ENCODE results near the gene CYP46A1.

DNA sequence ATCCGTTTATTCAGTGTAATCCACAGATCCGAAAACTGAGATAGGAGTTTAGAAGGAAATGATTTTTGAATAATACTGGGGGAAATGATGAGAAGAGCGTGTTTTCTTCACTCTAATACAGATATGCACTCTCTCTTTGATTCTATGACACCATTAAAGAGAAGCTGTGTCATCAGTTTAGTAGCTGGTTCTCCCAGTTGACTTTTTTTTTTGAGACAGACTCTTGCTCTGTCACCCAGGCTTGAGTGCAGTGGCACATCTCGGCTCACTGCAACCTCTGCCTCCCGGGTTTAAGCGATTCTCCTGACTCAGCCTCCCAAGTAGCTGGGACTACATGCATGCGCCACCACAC is 60.8 kb downstream of the CYP46A1 start:
- TF ChIP-seq, protein P1, sequence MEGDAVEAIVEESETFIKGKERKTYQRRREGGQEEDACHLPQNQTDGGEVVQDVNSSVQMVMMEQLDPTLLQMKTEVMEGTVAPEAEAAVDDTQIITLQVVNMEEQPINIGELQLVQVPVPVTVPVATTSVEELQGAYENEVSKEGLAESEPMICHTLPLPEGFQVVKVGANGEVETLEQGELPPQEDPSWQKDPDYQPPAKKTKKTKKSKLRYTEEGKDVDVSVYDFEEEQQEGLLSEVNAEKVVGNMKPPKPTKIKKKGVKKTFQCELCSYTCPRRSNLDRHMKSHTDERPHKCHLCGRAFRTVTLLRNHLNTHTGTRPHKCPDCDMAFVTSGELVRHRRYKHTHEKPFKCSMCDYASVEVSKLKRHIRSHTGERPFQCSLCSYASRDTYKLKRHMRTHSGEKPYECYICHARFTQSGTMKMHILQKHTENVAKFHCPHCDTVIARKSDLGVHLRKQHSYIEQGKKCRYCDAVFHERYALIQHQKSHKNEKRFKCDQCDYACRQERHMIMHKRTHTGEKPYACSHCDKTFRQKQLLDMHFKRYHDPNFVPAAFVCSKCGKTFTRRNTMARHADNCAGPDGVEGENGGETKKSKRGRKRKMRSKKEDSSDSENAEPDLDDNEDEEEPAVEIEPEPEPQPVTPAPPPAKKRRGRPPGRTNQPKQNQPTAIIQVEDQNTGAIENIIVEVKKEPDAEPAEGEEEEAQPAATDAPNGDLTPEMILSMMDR (IDR thresholded peaks at IDR 0.05) = no peak
- no peak for TF ChIP-seq EZH2 (IDR thresholded peaks at IDR 0.05; ENCODE audit: borderline replicate concordance, insufficient read depth, low read depth, low read length, poor library complexity, severe bottlenecking)

All from B cell (primary cell).